HG03039 (cell line): ENCODE results near the gene LRFN2.

Experiments used
- ATAC-seq: cut with Tn5 transposase; IDR thresholded peaks from one replicate; pipeline ENCODE4 v1.9.1; 2021; ENCODE audit warnings: mild to moderate bottlenecking, moderate library complexity; ENCODE audit not compliant: unreplicated experiment

The LRFN2 gene

GRCh38 chr6:40586369-40587201 is 579 bp downstream of the LRFN2 start:
- ATAC-seq = no peak

DNA sequence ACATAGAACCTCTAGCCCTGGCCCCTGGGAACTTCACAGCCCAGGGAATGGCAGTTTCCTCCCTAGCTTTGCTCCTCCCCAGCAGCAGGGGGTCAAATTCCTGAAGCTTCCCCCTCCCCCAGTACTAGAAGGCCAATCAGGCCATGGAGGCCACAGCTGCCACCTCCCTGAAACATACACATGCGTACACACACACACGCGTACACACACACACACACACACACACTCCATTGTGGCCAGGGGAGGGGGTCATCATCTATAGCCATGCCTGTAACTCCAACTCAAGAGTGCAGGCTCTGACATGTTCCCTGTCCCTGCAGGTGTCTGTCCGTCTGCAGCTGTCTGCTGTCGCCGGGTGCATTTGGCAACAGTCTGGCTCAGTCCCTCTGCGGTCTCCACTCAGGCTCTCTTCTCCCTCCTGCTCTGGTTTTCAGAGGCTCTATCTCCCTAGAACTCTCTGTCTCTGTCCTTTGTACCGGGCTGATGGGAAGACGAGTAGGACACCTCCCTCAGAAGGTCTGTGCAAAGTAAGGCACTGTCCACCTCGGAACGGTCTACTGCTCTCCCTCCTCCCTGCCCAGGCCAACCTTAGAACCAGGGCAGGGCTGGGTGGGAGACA is 1.4 kb downstream of the LRFN2 start:
- ATAC-seq = no peak

- ATAC-seq = no peak
Measured at GRCh38 chr6:40585223-40585622, 1.9 kb downstream of the LRFN2 start.

DNA sequence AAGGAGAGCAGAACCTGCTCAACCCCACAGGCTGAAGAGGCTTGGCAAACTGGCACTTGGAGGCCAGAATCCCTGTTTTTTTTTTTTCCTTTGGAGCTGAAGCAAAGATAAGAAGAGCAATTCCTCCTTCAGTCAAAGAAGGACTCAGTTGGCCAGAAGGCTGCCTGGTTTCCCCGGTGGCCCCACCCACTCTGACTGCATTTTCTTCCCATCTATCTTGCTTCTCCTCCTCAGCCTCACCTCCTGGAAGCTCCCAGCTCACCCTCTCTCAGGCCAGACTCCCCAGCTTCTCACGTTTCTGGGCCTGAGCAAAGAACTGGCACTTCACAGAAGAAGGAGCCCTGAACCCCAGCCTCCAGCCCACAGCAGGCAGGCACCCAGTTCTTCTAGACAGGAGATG is 2.4 kb downstream of the LRFN2 start:
- ATAC-seq = no peak

DNA sequence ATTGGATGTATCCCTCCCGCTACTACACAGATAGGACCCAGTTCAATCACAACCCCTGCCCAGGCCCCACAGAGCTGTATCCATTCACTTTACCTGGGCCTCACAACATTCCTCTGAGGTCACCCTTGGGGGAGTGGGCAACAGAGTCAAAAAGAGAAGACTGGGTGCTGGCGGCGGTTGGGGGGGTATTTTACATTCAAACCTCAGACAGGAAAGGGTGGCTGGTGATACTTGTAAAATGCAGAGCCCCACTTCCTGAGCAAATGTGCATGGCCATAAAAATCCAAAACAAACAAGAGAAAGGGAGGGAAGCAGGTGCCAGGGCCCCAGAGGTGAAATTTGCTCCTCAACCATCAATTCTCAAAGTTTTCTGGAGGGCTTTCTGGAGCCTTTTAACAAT is 3.5 kb downstream of the LRFN2 start:
- ATAC-seq = no peak

DNA sequence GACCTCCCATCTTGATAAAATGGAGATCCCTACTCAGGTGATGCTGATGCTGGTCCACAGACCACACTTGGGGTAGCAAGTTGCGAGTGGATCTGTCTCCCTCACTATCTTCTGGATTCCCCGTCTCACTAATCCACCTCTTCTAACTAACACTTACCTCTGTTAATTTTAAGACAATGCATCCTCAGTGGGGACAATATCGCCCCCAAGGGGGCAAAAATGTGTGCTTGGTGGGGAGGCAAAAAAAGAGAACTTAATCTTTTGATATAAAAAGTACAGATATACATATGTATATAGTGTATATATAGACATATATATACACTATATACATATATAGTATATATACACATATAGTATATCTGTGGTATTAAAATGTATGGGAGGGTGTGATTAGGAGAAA is 4.3 kb downstream of the LRFN2 start:
- no peak for ATAC-seq

DNA sequence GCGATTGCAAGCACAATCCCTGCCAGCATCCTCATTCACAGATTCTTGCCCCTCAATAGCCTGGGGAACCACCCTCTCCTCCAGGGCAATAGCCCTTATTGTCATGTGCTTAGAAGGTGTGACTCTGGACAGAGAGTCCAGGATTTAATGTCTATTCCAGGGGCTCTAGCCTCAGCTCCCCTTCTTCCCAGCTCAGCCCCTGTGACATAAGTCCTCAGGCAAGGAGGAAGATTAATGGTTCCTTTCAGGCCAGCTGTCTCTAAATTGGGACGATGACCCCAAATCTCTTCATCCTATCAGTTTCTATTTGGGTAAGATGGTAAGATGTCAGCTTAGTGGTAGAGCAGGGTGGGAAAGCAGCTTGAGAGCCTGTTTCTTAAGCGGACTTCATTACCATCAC is 8.1 kb downstream of the LRFN2 start:
- ATAC-seq = no peak

GRCh38 chr6:40577672-40578071 is 9.5 kb downstream of the LRFN2 start:
- no peak for ATAC-seq

GRCh38 chr6:40573221-40573620 is 13.9 kb downstream of the LRFN2 start:
- no peak for ATAC-seq

DNA sequence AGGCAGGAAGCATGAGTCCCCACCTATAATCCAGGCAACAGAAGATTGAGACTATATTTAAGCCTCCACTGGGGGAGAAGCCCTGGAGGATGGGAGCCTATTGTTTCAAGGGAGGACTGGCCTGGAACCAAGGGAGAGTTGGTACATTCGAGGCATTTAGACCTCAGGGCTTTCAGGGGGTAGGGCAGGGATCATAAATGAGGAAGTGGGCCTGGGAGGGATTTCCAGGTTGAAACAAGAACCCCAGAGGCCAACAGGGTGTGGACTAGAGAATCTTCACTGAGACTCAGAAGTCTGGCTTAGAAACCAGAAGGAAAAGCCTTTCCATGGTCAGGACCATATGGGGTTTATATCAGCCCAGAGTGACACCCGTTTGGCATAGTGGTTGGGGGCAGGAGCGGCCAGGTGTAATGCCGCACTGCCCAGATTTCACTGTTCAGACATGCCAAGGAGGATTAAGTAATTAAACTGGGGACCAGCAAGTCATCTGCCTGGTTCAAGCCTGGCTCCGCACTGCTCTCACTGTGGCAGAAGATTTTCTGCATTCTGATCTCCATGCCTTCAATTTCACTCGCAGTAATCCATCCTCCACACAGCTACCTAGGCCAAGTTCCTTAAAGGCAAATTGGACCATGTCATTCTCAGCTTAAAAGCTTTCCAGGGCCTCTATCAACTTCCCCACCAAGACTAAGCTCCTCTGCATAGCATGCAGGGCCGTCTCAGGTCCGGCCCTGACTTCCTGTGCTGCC is 17.8 kb downstream of the LRFN2 start:
- ATAC-seq = no peak

DNA sequence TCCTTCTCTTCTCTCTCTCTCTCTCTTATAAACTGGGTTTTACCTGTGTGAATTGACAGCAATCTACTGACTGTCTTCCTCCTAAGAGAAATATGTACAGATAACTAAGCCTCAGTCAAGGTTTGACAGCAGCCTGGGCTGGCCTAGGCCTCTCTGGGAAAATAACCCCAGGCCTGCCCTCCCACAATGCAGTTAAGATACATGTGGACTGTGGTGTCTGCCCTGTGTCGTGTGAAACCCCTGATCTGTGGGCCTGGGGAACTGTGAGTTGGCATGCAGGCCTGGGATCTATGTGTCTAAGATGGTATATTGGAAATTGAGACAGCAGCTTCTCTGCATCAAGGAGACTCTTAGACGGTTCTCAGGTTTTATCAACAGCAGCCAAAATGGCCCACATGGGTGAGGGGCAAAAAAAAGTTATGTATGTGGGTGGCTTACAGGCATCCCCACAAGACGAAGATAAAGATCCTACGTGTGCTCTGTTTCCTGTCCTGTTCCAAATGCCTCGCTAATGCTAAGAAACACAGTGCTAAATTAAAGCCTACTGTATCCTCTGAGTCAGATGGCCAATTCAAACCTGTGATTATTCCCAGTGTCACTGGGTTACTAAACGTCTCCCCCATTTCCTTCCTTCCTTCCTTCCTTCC is 19.0 kb downstream of the LRFN2 start:
- no peak for ATAC-seq

- ATAC-seq = no peak
Measured at GRCh38 chr6:40563111-40563510, 24.1 kb downstream of the LRFN2 start.

GRCh38 chr6:40559056-40559455 is 28.1 kb downstream of the LRFN2 start:
- no peak for ATAC-seq

DNA sequence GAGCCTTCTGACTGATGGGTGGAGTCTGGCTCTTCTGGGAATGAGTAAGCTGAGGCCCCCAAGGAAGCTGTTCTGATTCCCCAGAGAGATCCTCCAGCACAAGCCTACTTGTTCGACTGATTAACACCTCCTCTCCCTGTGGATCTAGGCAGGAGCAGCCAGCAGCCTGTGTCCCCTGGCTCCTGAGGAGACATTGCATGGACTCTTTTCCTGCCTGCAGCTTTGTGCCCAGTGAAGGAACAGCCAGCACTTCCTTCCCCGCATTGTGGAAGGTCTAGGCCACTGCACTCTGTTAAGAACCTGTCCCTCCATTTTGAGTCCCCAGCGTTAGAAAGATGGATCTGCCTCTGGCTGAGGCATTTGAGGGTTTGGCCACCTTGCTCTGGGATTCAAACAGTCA is 29.1 kb downstream of the LRFN2 start:
- no peak for ATAC-seq

DNA sequence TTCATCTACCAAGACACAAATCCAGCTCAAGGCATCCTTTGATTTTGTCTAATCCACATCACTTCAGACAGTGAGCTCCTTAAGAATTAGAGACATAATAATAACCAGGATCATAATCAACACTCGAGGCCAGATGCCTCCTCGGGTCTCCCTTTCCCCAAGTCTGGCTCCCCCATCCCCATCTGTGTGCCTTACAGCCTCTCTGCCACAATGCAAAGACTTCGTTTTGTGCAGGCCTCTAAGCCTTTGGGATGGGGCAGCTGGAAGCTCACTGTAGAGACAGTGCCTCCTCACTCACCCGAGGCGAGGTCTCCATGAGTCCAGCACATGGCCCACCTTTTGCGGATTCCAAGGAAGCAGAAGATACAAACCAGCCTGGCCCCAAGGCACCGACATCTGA is 30.3 kb downstream of the LRFN2 start:
- ATAC-seq = no peak

GRCh38 chr6:40556023-40556422 is 31.1 kb downstream of the LRFN2 start:
- no peak for ATAC-seq

DNA sequence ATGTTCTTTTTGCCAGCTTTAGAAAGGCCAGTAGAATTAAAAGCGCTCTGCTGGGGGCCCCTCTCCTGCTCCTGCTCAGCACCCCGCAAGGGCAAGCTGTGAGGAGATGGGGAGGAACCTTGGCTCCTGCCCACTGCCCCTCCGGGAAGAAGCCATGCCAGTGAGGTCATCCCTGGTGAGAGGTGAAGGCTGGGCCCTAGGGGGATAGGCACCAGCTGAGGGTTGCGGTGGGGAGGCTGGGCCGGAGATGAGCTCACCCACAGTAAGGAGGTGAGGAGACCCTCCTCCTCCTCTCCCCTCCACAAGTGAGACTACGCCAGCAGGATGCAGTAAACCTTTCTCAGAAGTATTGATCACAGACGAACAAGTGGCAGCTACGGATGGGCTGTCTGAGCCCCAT is 32.1 kb downstream of the LRFN2 start:
- no peak for ATAC-seq

GRCh38 chr6:40552941-40553340 is 34.2 kb downstream of the LRFN2 start:
- no peak for ATAC-seq

DNA sequence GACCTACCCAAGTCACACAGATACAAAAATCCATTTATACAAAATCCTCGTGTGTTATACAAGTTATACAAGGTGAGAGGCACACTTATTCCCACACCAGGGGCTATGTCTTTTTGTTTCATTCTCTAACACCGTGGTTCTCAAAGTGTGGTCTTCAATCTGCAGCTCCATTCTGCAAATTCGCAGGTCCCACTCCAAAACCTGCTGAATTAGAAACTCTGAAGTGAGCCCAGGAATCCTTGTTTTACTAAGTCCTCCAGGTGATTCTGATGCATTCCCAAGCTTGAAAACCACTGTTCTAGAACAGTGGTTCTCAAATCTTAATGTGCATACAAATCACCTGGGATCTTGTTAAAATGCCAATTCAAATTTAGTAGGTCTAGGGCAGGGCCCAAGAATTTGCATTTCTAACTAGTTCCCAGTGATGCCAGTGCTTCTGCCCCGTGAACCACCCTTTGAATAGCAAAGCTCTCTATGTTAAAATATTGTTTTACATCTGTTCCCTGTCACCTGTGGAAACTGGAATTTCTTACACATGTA is 35.1 kb downstream of the LRFN2 start:
- no peak for ATAC-seq

GRCh38 chr6:40550202-40551101 is 36.7 kb downstream of the LRFN2 start:
- ATAC-seq = no peak
